WTC11 (cell line): Measurements from ENCODE around the gene MEIG1. TPM values are rescaled to one million over a fixed set of nuclear protein-coding genes. Genes with fewer than 3 reads are reported as not detected.
A peak's percentile ranks its signal among the peaks of the same experiment; 100 is the strongest.

ENCODE experiments used
- CDX4 ChIP-seq: fragments of 250-450 bp; sonication (Bioruptor Pico); IDR thresholded peaks from 2 replicates; pipeline ENCODE4 v1.9.0; 2021; ENCODE audit warnings: moderate library complexity, mild to moderate bottlenecking, inconsistent platforms, borderline replicate concordance
- ESRRA ChIP-seq: sonication (generic); formaldehyde crosslinking; IDR thresholded peaks from 2 replicates; pipeline ENCODE4 v1.8.1; 2022; ENCODE audit warnings: mild to moderate bottlenecking, missing genetic modification reagents, borderline replicate concordance
- HMGA2 ChIP-seq: fragments of 250-450 bp; sonication (Bioruptor Pico); IDR thresholded peaks from 2 replicates; pipeline ENCODE4 v1.4.0; 2021; ENCODE audit warnings: mild to moderate bottlenecking, moderate library complexity
- NFE2L1 ChIP-seq: sonication (generic); formaldehyde crosslinking; IDR thresholded peaks from 2 replicates; pipeline ENCODE4 v1.8.1; 2023; ENCODE audit warnings: missing genetic modification reagents
- NR1H2 ChIP-seq: sonication (generic); formaldehyde crosslinking; IDR thresholded peaks from 2 replicates; pipeline ENCODE4 v1.9.0; 2021; ENCODE audit warnings: mild to moderate bottlenecking, moderate library complexity, missing genetic modification reagents
- NR2C2 ChIP-seq: sonication (generic); formaldehyde crosslinking; IDR thresholded peaks from 2 replicates; pipeline ENCODE4 v1.8.0; 2022; ENCODE audit warnings: mild to moderate bottlenecking, missing genetic modification reagents
- PRRX2 ChIP-seq: fragments of 250-450 bp; sonication (Bioruptor Pico); IDR thresholded peaks from 2 replicates; pipeline ENCODE4 v1.8.0; 2021; ENCODE audit warnings: mild to moderate bottlenecking
- RELA ChIP-seq: sonication (generic); formaldehyde crosslinking; IDR thresholded peaks from 2 replicates; pipeline ENCODE4 v1.8.1; 2022; ENCODE audit warnings: missing genetic modification reagents, mild to moderate bottlenecking, borderline replicate concordance
- TP53 ChIP-seq: sonication (generic); formaldehyde crosslinking; IDR thresholded peaks from 2 replicates; pipeline ENCODE4 v1.8.1; 2023; ENCODE audit warnings: mild to moderate bottlenecking, missing genetic modification reagents
- ZBTB21 ChIP-seq: sonication (generic); formaldehyde crosslinking; IDR thresholded peaks from 2 replicates; pipeline ENCODE4 v1.8.1; 2023; ENCODE audit warnings: mild to moderate bottlenecking, missing genetic modification reagents, borderline replicate concordance
- ZNF219 ChIP-seq: sonication (generic); formaldehyde crosslinking; IDR thresholded peaks from 2 replicates; pipeline ENCODE4 v1.8.0; 2023; ENCODE audit warnings: missing genetic modification reagents, mild to moderate bottlenecking, borderline replicate concordance
- ZNF396 ChIP-seq: fragments of 250-450 bp; sonication (Bioruptor Pico); IDR thresholded peaks from 2 replicates; pipeline ENCODE4 v1.8.0; 2021; ENCODE audit warnings: mild to moderate bottlenecking, moderate library complexity, borderline replicate concordance
- ZNF512 ChIP-seq: sonication (generic); formaldehyde crosslinking; IDR thresholded peaks from 2 replicates; pipeline ENCODE4 v1.8.1; 2022; ENCODE audit warnings: missing genetic modification reagents, borderline replicate concordance
- ZNF532 ChIP-seq: fragments of 250-450 bp; sonication (Bioruptor Pico); IDR thresholded peaks from 2 replicates; pipeline ENCODE4 v1.9.0; 2021; ENCODE audit warnings: mild to moderate bottlenecking, borderline replicate concordance
- total RNA-seq: library from RNA; stranded (reverse); gene quantifications from 3 replicates; pipeline ENCODE4 v1.2.3, GENCODE V29; 2021
- TF ChIP-seq, protein P1 (sequence below): sonication (generic); formaldehyde crosslinking; IDR thresholded peaks from 2 replicates; pipeline ENCODE4 v1.8.0; 2023; ENCODE audit warnings: missing genetic modification reagents, mild to moderate bottlenecking, borderline replicate concordance
- TF ChIP-seq, protein P2 (sequence below): sonication (generic); formaldehyde crosslinking; IDR thresholded peaks from 2 replicates; pipeline ENCODE4 v1.8.1; 2022; ENCODE audit warnings: mild to moderate bottlenecking, moderate library complexity, missing genetic modification reagents
- TF ChIP-seq, protein P3 (sequence below): sonication (generic); formaldehyde crosslinking; IDR thresholded peaks from 2 replicates; pipeline ENCODE4 v1.8.0; 2022; ENCODE audit warnings: mild to moderate bottlenecking, missing genetic modification reagents
- TF ChIP-seq, protein P4 (sequence below): fragments of 250-450 bp; sonication (Bioruptor Pico); IDR thresholded peaks from 2 replicates; pipeline ENCODE4 v1.9.0; 2021; ENCODE audit warnings: mild to moderate bottlenecking
- TF ChIP-seq, protein P5 (sequence below): sonication (generic); formaldehyde crosslinking; IDR thresholded peaks from 2 replicates; pipeline ENCODE4 v1.8.1; 2023; ENCODE audit warnings: mild to moderate bottlenecking, moderate library complexity, missing genetic modification reagents

Gene MEIG1
- total RNA-seq, 1 experiment from 2014 or later, result not detected

DNA sequence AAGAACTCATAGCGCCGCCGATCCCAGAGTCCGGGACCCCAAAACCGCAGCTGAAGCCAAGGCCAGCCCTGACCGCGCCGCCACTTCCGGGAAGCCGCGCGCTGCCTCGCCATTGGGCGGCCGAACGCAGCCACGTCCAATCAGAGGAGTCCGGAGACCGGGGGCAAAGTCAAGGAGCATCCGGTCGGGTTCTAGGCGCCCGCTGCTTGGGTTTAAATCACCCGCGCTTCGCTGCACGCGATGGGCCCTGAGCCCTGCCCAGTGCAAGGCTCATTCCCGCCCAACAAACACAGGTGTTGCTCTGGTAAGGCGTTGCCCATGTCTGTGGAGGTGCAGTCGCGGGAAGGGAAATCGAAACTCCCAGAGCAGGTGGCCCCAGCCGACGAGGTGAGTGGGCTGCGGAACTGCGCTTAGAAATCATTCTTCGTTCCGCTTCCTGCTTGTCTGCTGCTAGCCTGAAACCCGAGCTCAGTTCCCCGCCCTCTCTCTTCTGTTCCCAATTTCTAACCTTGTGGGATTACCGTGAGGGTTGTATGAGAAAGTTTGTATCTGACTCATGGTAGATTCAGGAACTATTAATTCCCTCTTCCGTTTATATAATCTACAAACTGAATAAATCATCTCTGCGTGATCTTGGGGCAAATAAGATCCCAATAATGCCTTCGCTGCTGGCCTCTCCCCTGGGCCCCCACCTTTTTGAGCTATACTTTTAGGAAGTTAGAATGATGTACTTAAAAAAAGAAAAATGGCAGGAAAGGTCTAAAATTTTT, 5.0 kb upstream of the MEIG1 start, which contains the start of gene DCLRE1C (continued):
- TF ChIP-seq, protein P1, sequence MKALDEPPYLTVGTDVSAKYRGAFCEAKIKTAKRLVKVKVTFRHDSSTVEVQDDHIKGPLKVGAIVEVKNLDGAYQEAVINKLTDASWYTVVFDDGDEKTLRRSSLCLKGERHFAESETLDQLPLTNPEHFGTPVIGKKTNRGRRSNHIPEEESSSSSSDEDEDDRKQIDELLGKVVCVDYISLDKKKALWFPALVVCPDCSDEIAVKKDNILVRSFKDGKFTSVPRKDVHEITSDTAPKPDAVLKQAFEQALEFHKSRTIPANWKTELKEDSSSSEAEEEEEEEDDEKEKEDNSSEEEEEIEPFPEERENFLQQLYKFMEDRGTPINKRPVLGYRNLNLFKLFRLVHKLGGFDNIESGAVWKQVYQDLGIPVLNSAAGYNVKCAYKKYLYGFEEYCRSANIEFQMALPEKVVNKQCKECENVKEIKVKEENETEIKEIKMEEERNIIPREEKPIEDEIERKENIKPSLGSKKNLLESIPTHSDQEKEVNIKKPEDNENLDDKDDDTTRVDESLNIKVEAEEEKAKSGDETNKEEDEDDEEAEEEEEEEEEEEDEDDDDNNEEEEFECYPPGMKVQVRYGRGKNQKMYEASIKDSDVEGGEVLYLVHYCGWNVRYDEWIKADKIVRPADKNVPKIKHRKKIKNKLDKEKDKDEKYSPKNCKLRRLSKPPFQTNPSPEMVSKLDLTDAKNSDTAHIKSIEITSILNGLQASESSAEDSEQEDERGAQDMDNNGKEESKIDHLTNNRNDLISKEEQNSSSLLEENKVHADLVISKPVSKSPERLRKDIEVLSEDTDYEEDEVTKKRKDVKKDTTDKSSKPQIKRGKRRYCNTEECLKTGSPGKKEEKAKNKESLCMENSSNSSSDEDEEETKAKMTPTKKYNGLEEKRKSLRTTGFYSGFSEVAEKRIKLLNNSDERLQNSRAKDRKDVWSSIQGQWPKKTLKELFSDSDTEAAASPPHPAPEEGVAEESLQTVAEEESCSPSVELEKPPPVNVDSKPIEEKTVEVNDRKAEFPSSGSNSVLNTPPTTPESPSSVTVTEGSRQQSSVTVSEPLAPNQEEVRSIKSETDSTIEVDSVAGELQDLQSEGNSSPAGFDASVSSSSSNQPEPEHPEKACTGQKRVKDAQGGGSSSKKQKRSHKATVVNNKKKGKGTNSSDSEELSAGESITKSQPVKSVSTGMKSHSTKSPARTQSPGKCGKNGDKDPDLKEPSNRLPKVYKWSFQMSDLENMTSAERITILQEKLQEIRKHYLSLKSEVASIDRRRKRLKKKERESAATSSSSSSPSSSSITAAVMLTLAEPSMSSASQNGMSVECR (CRISPR knock-in tag), result peak; percentile 98
- no peak for TF ChIP-seq ZNF396 (CRISPR knock-in tag)
- peak; percentile 78 for TF ChIP-seq TP53 (CRISPR knock-in tag)
- TF ChIP-seq, protein P2, sequence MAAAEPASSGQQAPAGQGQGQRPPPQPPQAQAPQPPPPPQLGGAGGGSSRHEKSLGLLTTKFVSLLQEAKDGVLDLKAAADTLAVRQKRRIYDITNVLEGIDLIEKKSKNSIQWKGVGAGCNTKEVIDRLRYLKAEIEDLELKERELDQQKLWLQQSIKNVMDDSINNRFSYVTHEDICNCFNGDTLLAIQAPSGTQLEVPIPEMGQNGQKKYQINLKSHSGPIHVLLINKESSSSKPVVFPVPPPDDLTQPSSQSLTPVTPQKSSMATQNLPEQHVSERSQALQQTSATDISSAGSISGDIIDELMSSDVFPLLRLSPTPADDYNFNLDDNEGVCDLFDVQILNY (CRISPR knock-in tag), result peak; percentile 92
- no peak for TF ChIP-seq CDX4 (CRISPR knock-in tag)
- peak; percentile 83 for TF ChIP-seq RELA (CRISPR knock-in tag)
- peak; percentile 80; the same call in 1 of the 2 replicates for TF ChIP-seq ZBTB21 (CRISPR knock-in tag)
- no peak for TF ChIP-seq ZNF532 (CRISPR knock-in tag)
- TF ChIP-seq, protein P3, sequence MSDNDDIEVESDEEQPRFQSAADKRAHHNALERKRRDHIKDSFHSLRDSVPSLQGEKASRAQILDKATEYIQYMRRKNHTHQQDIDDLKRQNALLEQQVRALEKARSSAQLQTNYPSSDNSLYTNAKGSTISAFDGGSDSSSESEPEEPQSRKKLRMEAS, result peak; percentile 90
- no peak for TF ChIP-seq PRRX2 (CRISPR knock-in tag)
- TF ChIP-seq, protein P4, sequence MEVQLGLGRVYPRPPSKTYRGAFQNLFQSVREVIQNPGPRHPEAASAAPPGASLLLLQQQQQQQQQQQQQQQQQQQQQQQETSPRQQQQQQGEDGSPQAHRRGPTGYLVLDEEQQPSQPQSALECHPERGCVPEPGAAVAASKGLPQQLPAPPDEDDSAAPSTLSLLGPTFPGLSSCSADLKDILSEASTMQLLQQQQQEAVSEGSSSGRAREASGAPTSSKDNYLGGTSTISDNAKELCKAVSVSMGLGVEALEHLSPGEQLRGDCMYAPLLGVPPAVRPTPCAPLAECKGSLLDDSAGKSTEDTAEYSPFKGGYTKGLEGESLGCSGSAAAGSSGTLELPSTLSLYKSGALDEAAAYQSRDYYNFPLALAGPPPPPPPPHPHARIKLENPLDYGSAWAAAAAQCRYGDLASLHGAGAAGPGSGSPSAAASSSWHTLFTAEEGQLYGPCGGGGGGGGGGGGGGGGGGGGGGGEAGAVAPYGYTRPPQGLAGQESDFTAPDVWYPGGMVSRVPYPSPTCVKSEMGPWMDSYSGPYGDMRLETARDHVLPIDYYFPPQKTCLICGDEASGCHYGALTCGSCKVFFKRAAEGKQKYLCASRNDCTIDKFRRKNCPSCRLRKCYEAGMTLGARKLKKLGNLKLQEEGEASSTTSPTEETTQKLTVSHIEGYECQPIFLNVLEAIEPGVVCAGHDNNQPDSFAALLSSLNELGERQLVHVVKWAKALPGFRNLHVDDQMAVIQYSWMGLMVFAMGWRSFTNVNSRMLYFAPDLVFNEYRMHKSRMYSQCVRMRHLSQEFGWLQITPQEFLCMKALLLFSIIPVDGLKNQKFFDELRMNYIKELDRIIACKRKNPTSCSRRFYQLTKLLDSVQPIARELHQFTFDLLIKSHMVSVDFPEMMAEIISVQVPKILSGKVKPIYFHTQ (CRISPR knock-in tag), result no peak
- TF ChIP-seq HMGA2 (CRISPR knock-in tag), result no peak
- TF ChIP-seq, protein P5, sequence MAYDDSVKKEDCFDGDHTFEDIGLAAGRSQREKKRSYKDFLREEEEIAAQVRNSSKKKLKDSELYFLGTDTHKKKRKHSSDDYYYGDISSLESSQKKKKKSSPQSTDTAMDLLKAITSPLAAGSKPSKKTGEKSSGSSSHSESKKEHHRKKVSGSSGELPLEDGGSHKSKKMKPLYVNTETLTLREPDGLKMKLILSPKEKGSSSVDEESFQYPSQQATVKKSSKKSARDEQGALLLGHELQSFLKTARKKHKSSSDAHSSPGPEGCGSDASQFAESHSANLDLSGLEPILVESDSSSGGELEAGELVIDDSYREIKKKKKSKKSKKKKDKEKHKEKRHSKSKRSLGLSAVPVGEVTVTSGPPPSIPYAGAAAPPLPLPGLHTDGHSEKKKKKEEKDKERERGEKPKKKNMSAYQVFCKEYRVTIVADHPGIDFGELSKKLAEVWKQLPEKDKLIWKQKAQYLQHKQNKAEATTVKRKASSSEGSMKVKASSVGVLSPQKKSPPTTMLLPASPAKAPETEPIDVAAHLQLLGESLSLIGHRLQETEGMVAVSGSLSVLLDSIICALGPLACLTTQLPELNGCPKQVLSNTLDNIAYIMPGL, result peak; percentile 59; the same call in 1 of the 2 replicates
- TF ChIP-seq ZNF219 (CRISPR knock-in tag), result no peak
- peak; percentile 41; the same call in 1 of the 2 replicates for TF ChIP-seq NFE2L1 (CRISPR knock-in tag)
- TF ChIP-seq NR2C2 (CRISPR knock-in tag), result peak; percentile 79
- TF ChIP-seq ESRRA (CRISPR knock-in tag), result peak; percentile 86; the same call in 1 of the 2 replicates
- no peak for TF ChIP-seq ZNF512 (CRISPR knock-in tag)
- 0 out of 2 replicates have a peak, but pooled peaks have one; percentile 56 for TF ChIP-seq NR1H2 (CRISPR knock-in tag)
